SKM-1 (cell line): ENCODE measurements around the gene TMEM115.

ENCODE experiments used
- DNase-seq: peaks from one replicate; lab custom pipeline; 2025; ENCODE audit not compliant: unreplicated experiment; lab: John Stamatoyannopoulos, UW

TMEM115 gene

DNA sequence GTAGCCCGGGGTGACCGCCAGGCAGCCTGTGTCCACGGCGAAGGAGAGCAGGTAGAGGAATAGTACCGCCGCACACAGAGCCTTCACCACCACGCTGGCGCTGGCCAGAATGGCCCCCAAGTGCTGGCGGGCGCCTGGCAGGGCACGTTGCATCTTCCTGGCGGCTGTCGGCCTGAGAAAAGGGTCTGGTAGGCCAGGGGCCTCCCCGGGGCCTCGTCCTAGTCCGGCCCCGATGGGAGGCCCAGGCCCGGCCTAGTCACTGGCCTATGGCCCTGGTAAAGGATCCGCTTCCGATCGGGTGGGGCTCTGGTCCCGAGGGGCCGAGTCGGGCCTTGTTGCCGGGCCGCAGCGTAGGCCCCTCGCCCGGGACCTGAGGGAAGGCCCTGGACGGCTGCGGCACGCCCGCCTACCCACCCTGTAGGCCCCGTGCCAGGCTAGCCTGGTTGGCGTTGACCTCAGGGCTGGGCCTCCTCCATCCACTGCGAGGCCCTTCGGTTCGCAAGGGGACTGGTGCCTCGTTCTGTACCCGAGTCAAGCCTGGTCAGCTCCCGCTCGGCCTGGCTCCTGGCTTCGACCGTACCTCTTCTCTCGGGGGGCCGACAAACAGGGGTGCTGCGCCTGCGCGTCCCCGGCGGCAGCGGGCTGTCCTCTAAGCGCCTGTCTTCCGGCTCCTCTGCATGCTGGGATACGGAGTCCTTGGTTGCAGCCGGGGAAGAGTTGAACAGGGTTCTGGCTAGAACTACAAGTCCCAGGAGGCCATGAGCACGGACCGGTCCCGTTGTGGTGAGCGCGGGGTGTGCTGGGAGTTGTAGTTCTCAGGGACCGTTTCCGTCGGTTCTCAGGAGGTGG is at the start of gene TMEM115:
Gene TMEM115, minus strand, starts transcription at position 611 of the 849 bp plus-strand sequence. Its CDS starts 458 bp downstream, at position 153.
- DNase-seq: peak; percentile 97

GRCh38 chr3:50408443-50408944 is 49.2 kb upstream of the TMEM115 start:
- no peak for DNase-seq

GRCh38 chr3:50406487-50406886 is 47.2 kb upstream of the TMEM115 start:
- DNase-seq: no peak

DNA sequence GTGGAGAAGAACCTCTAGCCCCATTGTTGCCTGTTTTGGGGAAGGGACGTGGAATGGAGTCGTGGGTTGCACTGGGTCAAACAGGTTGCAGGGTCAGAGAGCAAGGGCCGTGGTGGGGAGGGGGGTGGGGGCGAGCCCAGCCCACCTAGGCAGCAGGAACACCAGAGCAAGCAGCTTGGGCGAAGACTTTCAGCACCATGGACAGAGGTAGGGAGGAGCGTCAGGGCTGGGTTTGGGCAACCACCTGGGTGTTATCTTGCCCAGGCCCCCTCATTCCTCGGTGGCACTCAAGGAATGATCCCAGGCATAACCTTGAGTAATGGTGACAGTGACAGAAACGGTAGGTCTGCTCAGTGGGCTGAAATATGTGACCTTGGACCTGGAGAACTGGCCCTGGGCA is 45.9 kb upstream of the TMEM115 start:
- DNase-seq: no peak

DNA sequence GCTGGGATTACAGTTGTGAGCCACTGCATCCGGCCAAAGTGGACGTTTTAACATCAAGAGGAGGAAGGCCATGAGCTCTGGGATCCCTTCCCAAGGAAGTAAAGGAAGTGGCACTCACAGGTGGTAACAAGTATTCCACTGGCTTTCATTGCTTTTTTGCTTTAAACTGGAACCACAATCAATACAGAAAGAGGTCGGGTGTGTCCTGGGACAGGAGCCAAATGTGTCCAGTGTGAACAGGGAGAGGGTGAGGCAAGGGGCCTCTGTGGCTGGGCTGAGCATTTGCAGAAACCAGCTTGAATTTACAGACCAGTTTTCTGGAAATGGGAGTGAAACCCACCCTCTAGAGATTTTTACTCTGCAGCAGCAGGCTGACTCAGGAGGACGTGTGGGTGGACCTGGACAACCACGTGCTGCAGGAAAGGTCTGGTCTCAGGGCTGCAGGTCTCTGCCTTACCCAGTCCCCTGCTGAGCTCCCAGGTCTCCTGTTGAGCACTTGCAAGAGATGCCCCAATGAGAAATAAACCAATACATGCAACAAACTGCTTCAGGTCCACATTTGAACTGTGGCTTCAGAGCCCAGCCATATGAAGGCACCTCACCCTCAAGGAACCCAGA is 42.8 kb upstream of the TMEM115 start:
- no peak for DNase-seq

DNA sequence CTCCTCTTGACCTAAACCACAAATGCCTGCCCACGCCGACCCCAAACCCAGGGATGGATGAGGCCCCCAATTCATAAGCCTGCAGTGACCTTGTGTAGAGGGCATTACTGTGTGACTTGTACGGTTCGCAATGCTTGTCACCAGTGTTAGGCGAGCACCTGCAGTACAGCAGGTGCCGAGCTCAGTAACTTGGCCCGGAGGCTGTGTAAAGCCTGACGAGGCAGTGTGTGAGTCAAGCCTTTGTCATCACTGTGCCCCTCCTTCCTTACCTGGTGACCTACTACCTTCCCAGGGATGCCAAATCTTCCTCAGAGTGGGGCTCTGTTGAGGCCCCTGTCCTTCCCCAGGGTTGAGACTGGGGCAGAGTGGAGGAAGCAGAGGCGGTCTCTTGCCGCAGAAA is 37.2 kb upstream of the TMEM115 start:
- DNase-seq: no peak

DNA sequence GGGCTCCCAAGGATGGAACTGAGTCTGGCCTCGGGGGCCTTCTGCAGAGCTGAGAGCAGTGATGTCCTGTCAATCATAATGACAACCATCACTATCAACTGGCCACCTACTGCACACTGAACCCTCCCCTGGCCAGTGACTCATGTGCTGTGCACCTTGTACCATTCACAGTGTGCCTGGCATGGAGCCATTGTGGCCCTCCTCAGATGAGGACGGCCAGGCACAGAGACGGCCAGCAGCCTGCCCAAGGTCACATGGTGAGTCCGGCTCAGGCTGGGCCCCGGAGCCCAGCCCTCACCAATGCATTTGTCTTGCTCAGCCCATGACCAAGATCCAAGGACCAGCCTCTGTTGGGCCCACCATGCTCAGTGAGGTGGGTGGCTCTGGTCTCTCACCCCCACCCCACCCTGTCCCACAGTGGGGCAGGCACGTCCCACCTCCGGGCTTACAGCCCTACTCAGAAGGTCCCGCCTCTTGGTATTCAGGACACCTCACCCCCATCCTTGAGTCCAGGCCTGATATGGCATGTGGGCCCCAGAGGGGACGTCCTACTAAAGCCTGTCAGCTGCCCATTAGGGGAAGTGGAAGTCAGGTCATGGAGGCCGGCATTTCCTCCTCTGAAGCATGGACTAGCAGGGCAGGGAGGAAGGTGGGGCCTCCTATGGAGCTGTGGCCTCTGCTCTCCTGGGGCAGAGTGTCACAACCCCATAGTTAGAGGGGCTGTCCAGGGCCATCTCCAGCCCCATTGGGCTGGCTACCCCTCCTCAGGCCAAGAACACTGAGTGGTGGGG is 35.9 kb upstream of the TMEM115 start:
- DNase-seq: peak; percentile 68

DNA sequence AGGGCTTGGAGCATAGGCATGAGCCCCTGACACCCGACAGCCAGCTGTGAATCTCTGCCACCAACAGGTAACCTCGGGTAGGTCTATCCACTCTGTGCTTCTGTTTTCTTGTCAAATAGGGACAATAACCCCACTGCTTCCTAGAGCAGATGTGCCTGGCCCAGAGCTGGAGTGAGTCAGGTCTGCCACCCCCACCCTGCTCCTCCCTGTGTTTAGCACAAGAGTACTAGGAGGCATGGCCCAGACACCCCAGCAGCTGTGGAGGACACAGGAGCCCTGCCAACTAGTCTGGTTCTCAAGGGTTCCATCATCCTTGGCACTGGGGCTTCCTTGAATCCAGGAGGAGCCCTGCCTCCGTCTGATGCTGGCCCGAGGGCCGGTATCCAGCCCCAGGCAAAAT is 33.7 kb upstream of the TMEM115 start:
- DNase-seq: no peak

GRCh38 chr3:50392101-50392715 is 32.9 kb upstream of the TMEM115 start:
- DNase-seq: no peak

- no peak for DNase-seq
These were observed 31.3 kb upstream of the TMEM115 start for GRCh38 chr3:50390508-50391224.

DNA sequence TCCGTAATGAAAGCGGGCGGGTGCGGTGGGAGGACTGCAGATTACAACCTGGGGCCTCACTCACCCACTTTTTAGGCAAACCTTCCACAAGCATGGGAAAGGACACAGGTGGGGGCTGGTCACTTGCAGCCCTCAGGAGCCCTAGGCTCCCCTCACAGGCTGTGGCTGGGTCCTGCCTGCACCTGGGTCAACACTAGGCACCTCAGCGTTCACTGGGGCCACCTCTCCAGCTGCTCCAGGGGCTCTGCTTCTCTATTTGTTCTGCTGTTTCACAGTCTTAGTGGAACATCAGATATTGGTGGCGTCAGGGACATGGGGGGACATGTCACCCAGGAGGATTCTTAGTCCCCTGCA is 30.1 kb upstream of the TMEM115 start:
- no peak for DNase-seq

GRCh38 chr3:50388720-50389413 is 29.5 kb upstream of the TMEM115 start:
- DNase-seq: no peak

GRCh38 chr3:50388016-50388719 is 28.8 kb upstream of the TMEM115 start:
- no peak for DNase-seq

DNA sequence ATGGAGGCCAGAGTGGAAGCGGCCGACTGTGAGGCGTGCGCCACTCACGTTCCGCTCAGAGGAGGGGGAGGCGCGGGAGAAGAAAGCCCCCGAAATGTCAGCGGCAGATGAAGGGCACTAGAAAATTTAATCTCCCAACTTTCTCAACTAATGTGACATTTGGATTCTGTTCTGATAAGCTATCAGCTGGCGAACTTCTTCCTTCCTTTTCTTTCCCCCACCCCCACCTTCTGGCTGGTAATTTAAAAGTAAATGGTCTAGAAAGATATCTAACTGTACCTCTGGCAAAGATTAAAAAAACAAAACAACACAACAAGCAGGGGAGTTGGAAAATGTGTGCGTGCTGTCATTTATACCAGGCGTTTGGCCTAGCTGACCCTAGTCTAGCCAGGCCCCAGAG is 26.4 kb upstream of the TMEM115 start:
- no peak for DNase-seq

DNA sequence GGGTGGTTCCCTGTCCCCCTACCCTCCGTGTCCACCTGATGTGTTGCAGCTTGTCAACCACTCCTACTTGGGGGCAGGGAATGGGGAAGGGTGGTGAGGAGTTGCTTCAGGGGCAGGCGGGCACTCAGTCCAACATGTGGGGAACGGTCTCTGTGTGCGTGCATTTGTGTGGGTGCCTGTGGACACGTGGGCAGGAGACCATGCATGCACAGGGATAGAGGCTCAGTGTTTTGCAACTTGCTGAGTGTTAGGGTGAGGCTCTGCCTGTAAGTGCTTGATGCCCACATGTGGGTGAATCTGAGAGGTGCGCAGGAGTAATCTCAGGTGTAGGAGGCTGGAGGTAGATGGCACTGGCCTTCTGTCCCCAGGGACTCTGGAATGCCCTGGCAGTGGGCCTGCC is 24.4 kb upstream of the TMEM115 start:
- DNase-seq: no peak

DNA sequence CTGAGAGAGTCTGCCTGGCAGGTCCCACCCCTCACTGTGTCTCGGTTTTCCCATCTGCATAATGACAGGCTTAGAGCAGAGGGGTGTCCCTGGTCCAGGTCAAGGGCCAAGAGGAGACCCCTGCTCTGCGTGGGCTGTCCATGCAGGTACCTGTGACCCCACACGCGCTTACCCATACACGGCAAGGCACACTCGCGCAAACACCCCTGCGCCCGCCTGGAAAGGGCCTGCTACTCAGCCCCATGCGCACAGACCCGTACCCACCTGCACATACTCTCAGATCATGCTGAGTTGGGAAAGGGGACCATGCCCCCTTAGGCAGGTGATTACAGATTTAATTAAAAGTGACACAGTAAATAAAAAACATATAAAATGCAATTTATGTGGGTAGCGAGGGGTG is 23.4 kb upstream of the TMEM115 start:
- no peak for DNase-seq

DNA sequence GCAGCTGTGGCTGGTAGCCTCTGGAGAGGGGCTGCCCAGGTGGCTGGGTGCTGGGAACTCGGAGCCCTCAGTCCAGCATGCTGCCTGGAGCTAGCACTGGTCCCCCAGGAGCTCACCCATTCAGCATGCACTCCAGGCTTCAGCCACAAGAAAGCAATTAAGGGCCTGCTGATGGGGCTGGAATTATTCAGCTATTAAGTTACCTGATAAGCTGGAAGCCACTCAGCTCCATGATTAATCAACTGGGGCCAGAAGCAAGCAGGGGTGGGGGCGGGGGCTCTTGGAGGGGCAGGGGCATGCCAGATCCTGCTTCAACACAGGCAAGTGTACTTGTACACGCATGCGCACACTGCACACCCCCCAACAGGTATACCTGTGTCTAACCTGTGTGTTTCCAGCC is 22.1 kb upstream of the TMEM115 start:
- no peak for DNase-seq

GRCh38 chr3:50380405-50381085 is 21.2 kb upstream of the TMEM115 start:
- no peak for DNase-seq

DNA sequence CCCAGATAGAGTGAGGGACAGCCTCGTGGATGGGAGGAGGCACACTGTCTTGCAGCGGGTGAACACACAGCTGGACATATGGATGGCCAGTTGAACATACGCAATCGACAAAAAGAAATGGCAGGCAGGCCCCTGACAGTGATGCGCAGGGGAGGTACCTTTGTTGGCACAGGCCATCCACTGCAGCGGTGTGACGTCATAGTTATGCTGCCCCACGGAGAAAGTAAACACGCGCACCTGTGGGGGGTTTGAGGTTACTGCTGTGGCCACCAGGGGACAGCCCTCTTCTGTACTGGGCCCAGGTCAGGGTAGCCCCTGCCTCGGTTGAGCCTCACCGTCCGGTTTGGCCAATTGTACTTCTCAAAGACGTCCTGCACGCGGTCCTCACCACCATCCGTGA is 19.4 kb upstream of the TMEM115 start:
- DNase-seq: no peak
